ENCODE measurements around the gene EPSTI1.
"Not testable (repeated sequence)": the region's sequence is repeated elsewhere in the genome, so short reads cannot be mapped to it uniquely, and the experiment has no call there.

EPSTI1 gene

DNA sequence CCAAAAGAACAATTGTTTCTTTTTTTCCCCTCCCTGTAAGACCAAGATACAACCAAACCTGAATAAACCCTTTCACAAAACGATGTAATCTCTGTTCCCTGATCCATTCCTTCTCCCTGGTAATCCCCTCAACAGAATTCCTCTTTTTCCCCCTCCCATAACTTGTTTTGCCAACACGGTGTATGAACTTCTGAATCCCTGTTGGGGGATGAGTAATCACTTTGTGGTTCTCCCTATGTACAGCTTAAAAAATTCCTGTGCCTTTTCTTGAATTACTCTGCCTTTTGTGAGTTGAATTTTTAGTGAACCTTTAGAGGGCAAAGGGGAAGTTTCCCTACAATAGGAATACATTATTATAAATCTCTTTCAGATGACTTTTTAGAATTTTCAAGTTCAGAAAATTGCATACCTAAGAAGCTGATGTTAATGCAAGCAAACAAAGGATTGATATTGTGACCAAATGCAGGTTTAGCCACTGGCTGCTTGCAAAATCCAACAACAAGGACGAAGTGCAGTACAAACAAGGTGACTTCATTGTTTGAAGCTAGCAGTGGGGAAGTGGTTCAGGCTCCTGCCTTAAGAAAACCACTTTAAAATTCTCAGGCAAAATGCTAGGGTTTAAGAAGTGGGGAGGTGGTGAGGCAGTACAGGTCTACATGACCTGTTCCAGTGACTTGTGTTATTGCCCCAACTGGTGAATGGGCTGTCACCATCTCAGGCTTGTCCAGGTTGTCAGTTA, 15.0 kb upstream of the EPSTI1 start:
- DNase-seq (ENCODE audit: low spot score) = no peak

DNA sequence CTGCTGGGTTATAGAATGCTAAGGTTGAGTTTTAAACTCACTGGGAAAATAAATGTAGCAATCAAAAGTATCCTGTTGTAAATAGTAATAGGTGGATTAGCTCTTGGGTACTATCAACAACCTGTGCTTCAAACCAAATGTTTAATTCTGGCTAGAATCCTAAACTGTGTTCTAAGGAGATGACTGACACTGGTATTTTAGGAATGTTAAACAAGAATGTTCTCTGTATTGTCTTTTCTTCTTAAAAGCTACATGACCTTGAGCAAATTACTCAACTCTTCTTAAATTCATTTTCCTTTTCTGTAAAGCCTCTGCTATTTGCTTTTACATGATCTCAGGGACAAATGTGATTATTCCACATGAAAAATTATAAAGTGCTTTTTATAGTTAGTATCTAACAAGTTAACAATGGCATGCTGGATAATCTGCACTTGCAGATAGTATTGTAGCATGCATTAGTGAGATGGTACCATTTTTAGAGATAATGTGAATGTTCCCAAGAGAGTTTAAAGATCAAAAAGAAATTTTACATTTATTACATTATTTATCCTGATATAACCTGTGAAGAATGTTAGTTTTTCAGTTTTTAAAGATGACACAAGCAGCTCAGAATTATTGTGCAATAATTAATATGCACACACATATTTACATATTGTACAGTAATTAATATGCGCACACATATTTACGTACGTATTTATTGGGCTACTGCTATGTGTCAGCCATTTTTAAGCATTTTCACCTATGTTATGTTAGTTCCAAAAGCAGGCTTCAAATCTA, 13.6 kb upstream of the EPSTI1 start:
- DNase-seq (ENCODE audit: low spot score) = no peak

GRCh38 chr13:43003729-43004128, 11.7 kb upstream of the EPSTI1 start:
- no peak for DNase-seq (ENCODE audit: low spot score)

GRCh38 chr13:43003010-43003409, 11.0 kb upstream of the EPSTI1 start:
- DNase-seq (ENCODE audit: low spot score) = no peak

DNA sequence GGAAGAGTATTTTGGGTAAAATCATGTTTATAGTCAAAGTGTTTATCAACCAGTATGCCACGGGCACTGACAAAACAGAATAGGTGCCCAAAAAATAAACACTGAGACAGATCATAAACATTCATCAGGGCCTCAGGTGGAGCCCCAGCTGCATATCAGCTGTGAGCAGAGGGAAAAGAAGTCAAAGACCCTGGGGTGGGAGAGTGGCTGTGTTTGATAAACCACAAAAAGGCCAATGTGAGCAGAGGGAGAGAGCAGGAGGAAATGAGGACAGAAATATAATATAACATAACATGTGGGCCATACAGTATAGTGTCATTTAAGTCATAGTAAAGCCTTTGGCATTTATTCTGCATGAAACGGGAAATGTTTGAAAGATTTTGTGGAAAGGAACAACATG, 10.0 kb upstream of the EPSTI1 start:
- DNase-seq (ENCODE audit: low spot score) = no peak

DNA sequence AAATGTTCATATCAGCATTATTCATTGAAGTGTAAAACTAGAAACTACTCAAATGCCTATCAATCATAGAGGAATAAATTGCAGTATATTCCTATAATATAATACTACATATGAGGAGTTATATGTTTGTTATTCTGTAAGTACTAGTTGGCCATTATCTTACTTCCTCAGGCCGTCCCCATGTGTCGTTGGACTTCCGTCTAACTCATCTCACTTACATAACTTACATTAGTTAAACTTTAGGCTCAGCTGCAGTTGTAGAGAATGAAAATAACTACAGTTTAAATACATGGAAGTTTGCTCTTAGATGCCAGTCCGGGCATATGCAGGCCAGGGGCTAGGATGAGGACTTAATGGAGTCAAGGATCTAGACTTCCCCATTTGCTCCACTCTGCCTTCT, 8.6 kb upstream of the EPSTI1 start:
- DNase-seq (ENCODE audit: low spot score) = no peak

DNA sequence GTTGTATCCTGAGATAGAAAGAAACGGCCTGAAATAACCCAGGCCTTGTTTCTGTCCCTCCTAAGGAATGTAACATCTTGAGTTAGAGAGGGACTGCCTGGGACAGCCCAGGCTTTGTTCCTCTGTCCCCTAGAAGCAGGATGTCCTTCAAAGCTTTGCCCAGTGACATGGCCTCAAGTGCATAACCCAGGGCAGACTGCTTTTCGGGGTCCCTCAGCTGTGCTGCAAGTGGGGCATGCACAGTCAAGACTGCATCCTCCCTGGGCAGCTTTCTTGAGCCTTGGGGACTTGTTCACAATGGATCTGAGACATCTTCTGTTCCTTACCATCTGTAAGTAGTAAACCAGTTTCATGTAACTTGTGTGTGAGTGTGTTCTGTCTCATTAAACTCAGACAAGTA, 7.5 kb upstream of the EPSTI1 start:
- no peak for DNase-seq (ENCODE audit: low spot score)

- no peak for DNase-seq (ENCODE audit: low spot score)
These were observed 5.3 kb upstream of the EPSTI1 start for GRCh38 chr13:42997381-42997780.

DNA sequence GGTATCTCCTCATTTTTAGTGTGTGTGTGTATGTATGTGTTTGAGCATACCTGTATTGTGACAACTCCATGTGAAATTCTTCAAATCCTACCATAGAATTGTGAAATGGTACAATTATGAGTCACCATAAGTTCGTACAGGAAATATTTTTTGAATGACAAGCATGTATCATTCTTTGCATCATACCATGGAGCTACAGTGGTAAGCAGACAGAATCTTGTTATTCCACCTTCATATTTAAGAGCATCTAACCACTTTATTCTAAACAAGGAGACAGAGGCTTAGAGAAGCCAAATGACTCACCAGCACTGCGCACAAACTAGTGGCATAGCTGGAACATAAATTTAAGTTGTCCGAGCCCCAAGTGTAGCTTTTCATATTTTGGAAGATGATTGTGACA, 4.5 kb upstream of the EPSTI1 start:
- no peak for DNase-seq (ENCODE audit: low spot score)

DNA sequence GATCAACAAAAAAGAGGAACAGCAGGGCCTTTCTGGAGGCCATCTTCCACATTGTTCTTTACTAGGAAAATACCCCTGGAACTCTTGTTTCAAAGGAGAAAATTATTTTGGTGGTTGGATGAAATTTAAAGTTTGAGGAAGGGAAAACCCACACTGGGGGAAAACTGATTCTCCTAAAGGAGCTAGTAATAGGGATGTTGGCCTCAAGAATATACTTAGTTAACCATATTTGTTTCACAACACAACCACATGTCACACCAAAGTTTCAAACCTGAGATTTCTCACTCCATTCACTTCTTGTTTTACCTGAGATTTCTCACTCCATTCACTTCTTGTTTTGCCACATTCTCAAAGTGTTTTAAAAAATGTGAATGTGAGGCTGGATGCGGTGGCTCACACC, 2.8 kb upstream of the EPSTI1 start:
- no peak for DNase-seq (ENCODE audit: low spot score)

DNA sequence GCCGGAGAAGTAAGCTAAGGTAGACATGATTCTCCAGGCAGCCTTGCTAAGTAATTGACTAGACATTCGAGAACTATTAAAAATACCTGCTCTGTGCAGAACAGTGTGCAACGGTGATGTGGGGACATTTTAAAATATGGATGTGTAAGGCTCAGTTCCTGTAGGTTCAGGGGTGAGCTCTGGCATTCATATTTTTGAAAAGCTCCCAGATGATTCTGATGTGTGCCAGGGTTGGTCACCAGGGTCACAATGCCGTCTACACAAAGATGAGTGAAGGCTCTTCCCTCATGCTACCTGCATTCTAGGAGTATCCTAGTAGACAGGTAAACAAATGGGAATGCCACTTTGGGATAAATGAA, 702 bp upstream of the EPSTI1 start:
- no peak for DNase-seq (ENCODE audit: low spot score)

DNA sequence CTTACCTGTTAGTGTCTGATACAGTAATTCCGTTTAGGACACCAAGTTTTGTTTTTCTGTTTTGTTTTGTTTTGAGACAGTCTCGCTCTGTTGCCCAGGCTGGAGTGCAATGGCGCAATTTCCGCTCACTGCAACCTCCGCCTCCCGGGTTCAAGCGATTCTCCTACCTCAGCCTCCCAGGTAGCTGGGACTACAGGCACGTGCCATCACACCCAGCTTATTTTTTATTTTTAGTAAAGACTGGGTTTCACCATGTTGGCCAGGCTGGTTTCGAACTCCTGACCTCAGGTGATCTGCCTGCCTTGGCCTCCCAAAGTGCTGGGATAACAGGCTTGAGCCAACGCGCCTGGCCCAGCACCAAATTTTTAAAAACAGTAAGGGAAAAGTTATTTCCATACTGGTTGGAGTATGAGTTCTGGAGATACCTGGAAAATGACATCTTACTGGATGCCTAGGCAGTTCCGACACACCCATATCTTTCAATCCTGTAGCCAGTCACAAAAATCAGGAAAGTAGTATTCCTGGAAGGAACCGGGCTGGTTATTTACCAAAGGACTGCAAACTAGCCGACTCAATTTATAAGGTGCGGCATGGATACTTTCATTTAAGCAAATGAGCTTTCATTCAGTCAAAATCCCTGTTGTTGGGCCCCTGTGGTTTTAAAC, 676 bp downstream of the EPSTI1 start:
- DNase-seq (ENCODE audit: low spot score) = not testable (repeated sequence)

- DNase-seq (ENCODE audit: low spot score) = no peak
These were observed 1.5 kb downstream of the EPSTI1 start for GRCh38 chr13:42990291-42991232.

DNA sequence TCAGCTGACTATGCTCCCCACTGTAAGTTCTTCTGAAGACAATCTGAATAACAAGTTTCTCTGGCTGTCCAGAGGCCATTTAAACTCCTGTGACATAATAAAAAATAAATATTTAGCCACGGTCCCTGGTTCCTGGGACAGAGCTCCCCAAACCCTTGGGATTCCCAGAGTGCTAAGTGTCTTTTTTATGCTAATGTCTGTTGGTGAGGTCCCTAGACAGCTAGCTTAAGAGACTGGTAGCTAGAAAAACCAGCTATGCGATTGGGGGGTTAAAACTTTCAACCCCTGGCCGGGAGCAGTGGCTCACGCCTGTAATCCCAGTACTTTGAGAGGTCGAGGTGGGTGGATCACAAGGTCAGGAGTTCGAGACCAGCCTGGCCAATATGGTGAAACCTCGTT, 5.9 kb downstream of the EPSTI1 start:
- no peak for DNase-seq (ENCODE audit: low spot score)

- DNase-seq (ENCODE audit: low spot score) = no peak
These were observed 6.5 kb downstream of the EPSTI1 start for GRCh38 chr13:42985312-42986175.

GRCh38 chr13:42984691-42985090, 7.3 kb downstream of the EPSTI1 start:
- DNase-seq (ENCODE audit: low spot score) = no peak

GRCh38 chr13:42984026-42984425, 8.0 kb downstream of the EPSTI1 start:
- DNase-seq (ENCODE audit: low spot score) = no peak

- no peak for DNase-seq (ENCODE audit: low spot score)
These were observed 10.2 kb downstream of the EPSTI1 start for GRCh38 chr13:42981853-42982252.

DNA sequence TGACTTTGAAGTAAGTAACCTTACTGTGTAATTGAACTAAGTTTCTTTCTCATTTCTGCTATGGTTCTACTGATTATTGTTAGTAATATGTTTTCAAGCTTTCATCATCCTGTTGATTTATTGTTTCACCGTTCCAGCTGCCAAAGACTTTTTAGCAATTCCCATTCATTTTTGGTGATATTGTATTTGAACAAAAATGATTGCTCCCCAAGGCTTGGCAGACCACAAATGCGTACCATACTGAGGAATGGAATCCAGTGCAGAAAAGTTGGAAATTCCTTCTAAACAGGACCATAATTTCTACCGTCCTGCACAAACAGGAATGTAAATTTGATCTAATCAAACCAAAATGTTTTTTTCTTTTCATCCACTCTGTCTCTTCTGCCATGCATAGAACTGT, 10.7 kb downstream of the EPSTI1 start:
- no peak for DNase-seq (ENCODE audit: low spot score)

GRCh38 chr13:42977219-42977659, 14.8 kb downstream of the EPSTI1 start:
- no peak for DNase-seq (ENCODE audit: low spot score)

GRCh38 chr13:42976066-42976465, 16.0 kb downstream of the EPSTI1 start:
- DNase-seq (ENCODE audit: low spot score) = no peak
